Mesenchymal stem cell (in vitro differentiated cells and primary cell): Measurements from ENCODE around the gene SCUBE1.
A peak's percentile ranks its signal among the peaks of the same experiment; 100 is the strongest.

Experiments used
- DNase-seq: peaks from one replicate; pipeline ENCODE4 v3.0.0-alpha.2; 2013
- H2AFZ ChIP-seq: one replicate; pipeline ENCODE4 v1.6.1; 2013; ENCODE audit warnings: low read depth, mild to moderate bottlenecking, control low read depth, inconsistent platforms, low read length, moderate library complexity
- H2AK5ac ChIP-seq: 2 replicates; pipeline ENCODE4 v1.6.1; 2013; ENCODE audit warnings: low read length, moderate library complexity, mild to moderate bottlenecking, inconsistent platforms; ENCODE audit not compliant: severe bottlenecking
- H2BK120ac ChIP-seq: one replicate; pipeline ENCODE4 v1.6.1; 2013; ENCODE audit warnings: low read depth, mild to moderate bottlenecking, inconsistent platforms, low read length, moderate library complexity
- H2BK12ac ChIP-seq, 2 experiments: one replicate each; pipeline ENCODE4 v1.6.1; 2013; ENCODE audit warnings: inconsistent platforms in 2 of 2, low read length in 2 of 2, mild to moderate bottlenecking in 2 of 2, moderate library complexity in 2 of 2, control low read depth in 1 of 2
- H2BK15ac ChIP-seq: one replicate; pipeline ENCODE4 v1.6.1; 2013; ENCODE audit warnings: mild to moderate bottlenecking, low read depth, inconsistent platforms; ENCODE audit not compliant: poor library complexity, severe bottlenecking
- H2BK5ac ChIP-seq: 2 replicates; pipeline ENCODE4 v1.6.1; 2013; ENCODE audit warnings: low read depth, mild to moderate bottlenecking, low read length, control low read depth, inconsistent platforms; ENCODE audit not compliant: poor library complexity, severe bottlenecking
- H3K14ac ChIP-seq, 2 experiments: one replicate each; pipeline ENCODE4 v1.6.1; 2013; ENCODE audit warnings: inconsistent platforms in 2 of 2, low read length in 2 of 2, control low read depth in 1 of 2, mild to moderate bottlenecking in 1 of 2, moderate library complexity in 1 of 2
- H3K18ac ChIP-seq, 2 experiments: one replicate each; pipeline ENCODE4 v1.6.1; 2013; ENCODE audit warnings: inconsistent platforms in 2 of 2, low read length in 2 of 2, control low read depth in 1 of 2, low read depth in 1 of 2, mild to moderate bottlenecking in 1 of 2
- H3K23ac ChIP-seq, 2 experiments: one replicate each; pipeline ENCODE4 v1.6.1; 2013; ENCODE audit warnings: inconsistent platforms in 2 of 2, low read length in 2 of 2, mild to moderate bottlenecking in 2 of 2, moderate library complexity in 2 of 2, control low read depth in 1 of 2
- H3K27ac ChIP-seq: 2 replicates; pipeline ENCODE4 v1.5.1; 2013; ENCODE audit warnings: mild to moderate bottlenecking, moderate library complexity, low read length, control low read depth, inconsistent platforms; ENCODE audit not compliant: poor library complexity, severe bottlenecking
- H3K27me3 ChIP-seq, 2 experiments: 2 replicates each; pipeline versions ENCODE4 v1.6.1 to v1.7.0; 2013; ENCODE audit warnings: low read length in 2 of 2, mild to moderate bottlenecking in 2 of 2, moderate library complexity in 2 of 2, control low read depth in 1 of 2, inconsistent platforms in 1 of 2; ENCODE audit not compliant: control insufficient read depth in 1 of 2, insufficient read depth in 1 of 2
- H3K36me3 ChIP-seq, 2 experiments: 2 replicates each; pipeline versions ENCODE4 v1.6.1 to v1.7.0; 2013; ENCODE audit warnings: low read length in 2 of 2, control low read depth in 1 of 2, inconsistent platforms in 1 of 2, low read depth in 1 of 2, mild to moderate bottlenecking in 1 of 2; ENCODE audit not compliant: insufficient read depth in 2 of 2, control insufficient read depth in 1 of 2
- H3K4ac ChIP-seq, 2 experiments: one replicate each; pipeline ENCODE4 v1.6.1; 2013; ENCODE audit warnings: inconsistent platforms in 2 of 2, low read length in 2 of 2, mild to moderate bottlenecking in 2 of 2, moderate library complexity in 2 of 2, control low read depth in 1 of 2, low read depth in 1 of 2
- H3K4me1 ChIP-seq: 2 replicates; pipeline ENCODE4 v1.6.1; 2013; ENCODE audit warnings: low read depth, low read length, control low read depth; ENCODE audit not compliant: control insufficient read depth, insufficient read depth
- H3K4me2 ChIP-seq: 2 replicates; pipeline ENCODE4 v1.6.1; 2013; ENCODE audit warnings: low read length, mild to moderate bottlenecking, inconsistent platforms; ENCODE audit not compliant: poor library complexity, severe bottlenecking
- H3K4me3 ChIP-seq, 2 experiments: 2 replicates each; pipeline versions ENCODE4 v1.5.1 to v1.7.0; 2013; ENCODE audit warnings: low read length in 2 of 2, mild to moderate bottlenecking in 2 of 2, control low read depth in 1 of 2, low read depth in 1 of 2; ENCODE audit not compliant: insufficient read depth in 1 of 2
- H3K79me1 ChIP-seq: replicated peaks from 2 replicates; pipeline ENCODE4 v1.6.1; 2013; ENCODE audit warnings: mild to moderate bottlenecking, control low read depth, low read length, inconsistent platforms; ENCODE audit not compliant: poor library complexity, severe bottlenecking
- H3K9ac ChIP-seq: 2 replicates; pipeline ENCODE4 v1.7.0; 2013; ENCODE audit warnings: mild to moderate bottlenecking, low read length, moderate library complexity
- H3K9me3 ChIP-seq: 2 replicates; pipeline ENCODE4 v1.7.0; 2013; ENCODE audit warnings: mild to moderate bottlenecking, low read length; ENCODE audit not compliant: control insufficient read depth
- H4K8ac ChIP-seq: one replicate; pipeline ENCODE4 v1.6.1; 2013; ENCODE audit warnings: inconsistent platforms, mild to moderate bottlenecking, low read length, moderate library complexity
- H4K91ac ChIP-seq: one replicate; pipeline ENCODE4 v1.6.1; 2013; ENCODE audit warnings: mild to moderate bottlenecking, low read length, inconsistent platforms
- WGBS: methylation state at CpG from one replicate; pipeline ENCODE4 v1.1.7; 2013; ENCODE audit warnings: mixed read lengths; 5-methylcytosine and 5-hydroxymethylcytosine counted together

Gene SCUBE1

DNA sequence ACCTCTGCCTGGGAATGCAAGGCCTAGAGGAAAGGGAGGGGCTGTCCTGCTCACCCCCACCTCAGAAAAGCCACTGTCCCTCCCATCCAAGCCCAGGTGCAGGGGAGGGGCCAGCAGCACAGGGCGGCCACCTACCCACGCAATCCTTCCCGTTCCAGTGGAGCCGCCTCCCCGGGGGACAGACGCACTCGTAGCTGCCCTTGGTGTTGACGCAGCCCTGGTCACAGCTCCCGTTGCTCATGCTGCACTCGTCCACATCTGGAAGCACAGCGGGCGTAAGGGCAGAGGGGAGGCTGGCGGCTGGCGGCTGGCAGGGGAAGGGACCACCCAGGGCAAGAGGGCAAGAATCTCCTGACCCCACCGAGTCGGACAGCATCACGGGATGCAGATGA lies 115.9 kb downstream of the SCUBE1 start:
- H2BK12ac ChIP-seq: no peak overlapping the region
- no peak overlapping the region for H4K8ac ChIP-seq
- H3K18ac ChIP-seq: no peak overlapping the region
- H2AFZ ChIP-seq: no peak overlapping the region
- no peak overlapping the region for H2AK5ac ChIP-seq
- H3K79me1 ChIP-seq: no peaks in the 10 kb centered on the region
- peaks cover 35 to 86% of the 10 kb centered on the region in 2 experiments for H3K27me3 ChIP-seq
- H3K36me3 ChIP-seq: no peaks in the 10 kb centered on the region
- H2BK5ac ChIP-seq: no peak overlapping the region
- H3K4me2 ChIP-seq: no peak overlapping the region
- H3K4me3 ChIP-seq: no peak overlapping the region
- no peak overlapping the region for H3K27ac ChIP-seq
- WGBS: 82% methylated on average over 17 of the region's 17 CpGs
- H3K9me3 ChIP-seq: no peaks in the 10 kb centered on the region
- peaks cover 18% of the 10 kb centered on the region for H3K4me1 ChIP-seq
- no peak overlapping the region for H3K9ac ChIP-seq
- H3K14ac ChIP-seq: no peak overlapping the region
- H3K23ac ChIP-seq: no peak overlapping the region
- H3K4ac ChIP-seq: no peak overlapping the region
- H4K91ac ChIP-seq: no peak overlapping the region
- no peak overlapping the region for H2BK15ac ChIP-seq
- no peak for DNase-seq
- H2BK120ac ChIP-seq: no peak overlapping the region

DNA sequence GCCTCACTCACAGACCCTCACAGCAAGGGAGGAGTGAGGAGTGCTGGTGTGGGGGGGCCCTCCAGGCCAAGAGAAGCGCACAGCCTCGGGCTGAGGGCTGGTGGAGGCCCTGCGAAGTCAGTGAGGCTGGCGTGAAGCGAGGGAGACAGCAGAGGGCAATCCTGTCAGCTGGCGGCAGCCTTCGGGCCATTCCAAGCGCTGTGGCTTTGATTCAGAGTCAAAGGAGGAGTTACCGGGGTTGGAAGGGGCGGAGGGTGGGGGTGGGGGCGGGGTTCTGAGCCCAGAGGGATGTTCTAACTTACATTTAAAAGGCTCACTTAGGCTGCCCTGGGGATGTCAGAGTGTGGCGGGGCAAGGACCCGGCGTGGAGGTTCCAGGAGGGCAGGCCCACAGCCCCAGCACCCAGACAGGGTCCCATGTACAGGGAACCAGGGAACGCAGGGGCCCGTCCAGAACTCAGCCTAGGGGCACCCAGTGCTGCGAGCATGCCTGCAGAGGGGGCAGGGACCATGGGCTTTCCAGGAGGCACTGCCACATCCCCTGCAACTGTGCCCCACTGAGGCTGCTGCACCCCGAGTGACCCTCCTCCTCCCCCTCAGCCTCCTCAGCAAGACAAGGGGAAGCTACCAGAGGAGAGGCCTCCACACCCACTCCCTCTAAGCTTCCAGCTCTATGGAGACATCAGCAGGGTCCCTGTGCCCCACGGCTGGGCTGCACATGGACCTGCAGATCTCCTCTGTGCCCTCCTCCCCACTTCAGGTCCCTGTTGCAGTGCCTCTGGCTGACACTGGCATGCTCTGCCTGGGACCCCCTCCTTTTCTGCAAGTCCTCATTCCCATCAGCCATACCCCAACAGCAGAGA lies 116.6 kb downstream of the SCUBE1 start:
- peak overlapping the region in 1 of 2 experiments; percentile 35 for H3K18ac ChIP-seq
- WGBS: 22% methylated on average over 16 of the region's 19 CpGs
- no peaks in the 10 kb centered on the region for H3K79me1 ChIP-seq
- no peak overlapping the region for H3K4me2 ChIP-seq
- no peak overlapping the region for H3K27ac ChIP-seq
- no peak overlapping the region for H2BK5ac ChIP-seq
- no peaks in the 10 kb centered on the region for H3K36me3 ChIP-seq
- H3K27me3 ChIP-seq: peaks cover 28 to 82% of the 10 kb centered on the region in 2 experiments
- no peak overlapping the region for H3K23ac ChIP-seq
- H4K91ac ChIP-seq: no peak overlapping the region
- H3K4me1 ChIP-seq: peaks cover 17% of the 10 kb centered on the region
- no peak overlapping the region for H2BK120ac ChIP-seq
- no peaks in the 10 kb centered on the region for H3K9me3 ChIP-seq
- peak; percentile 56 for DNase-seq
- no peak overlapping the region for H3K4ac ChIP-seq
- H4K8ac ChIP-seq: no peak overlapping the region
- no peak overlapping the region for H3K4me3 ChIP-seq
- no peak overlapping the region for H2BK15ac ChIP-seq
- no peak overlapping the region for H2AK5ac ChIP-seq
- H3K14ac ChIP-seq: peak overlapping the region in 1 of 2 experiments; percentile 64
- H2BK12ac ChIP-seq: no peak overlapping the region
- no peak overlapping the region for H3K9ac ChIP-seq
- H2AFZ ChIP-seq: no peak overlapping the region

DNA sequence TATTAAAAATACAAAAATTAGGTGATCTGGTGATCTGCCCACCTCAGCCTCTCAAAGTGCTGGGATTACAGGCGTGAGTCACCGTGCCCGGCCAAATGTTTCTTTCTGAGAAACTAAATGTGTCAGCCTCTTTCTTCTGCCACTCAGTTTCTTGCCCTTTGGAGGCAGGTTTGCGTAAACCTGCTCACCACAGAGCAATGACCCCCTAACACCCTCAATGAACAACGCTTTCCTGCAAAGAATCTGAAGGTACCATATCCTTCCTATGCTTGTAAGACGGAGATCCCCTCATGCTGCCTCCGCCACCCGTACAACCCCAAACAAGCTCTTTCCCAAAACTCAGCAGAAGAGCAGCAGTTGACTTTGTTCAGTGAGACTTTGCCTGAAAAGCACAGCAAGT lies 117.6 kb downstream of the SCUBE1 start:
- Histone ChIP-seq H3K4me2 (no peak overlapping the region), H3K9me3 (no peaks in the 10 kb centered on the region), H3K36me3 (no peaks in the 10 kb centered on the region), H2BK12ac (no peak overlapping the region), H3K4me1 (peaks cover 12% of the 10 kb centered on the region), H3K9ac (no peak overlapping the region), H3K14ac (no peak overlapping the region), H4K8ac (no peak overlapping the region), H3K79me1 (no peaks in the 10 kb centered on the region), H3K4ac (no peak overlapping the region), H3K18ac (no peak overlapping the region), H2BK15ac (no peak overlapping the region), H3K27me3 (peaks cover 27 to 79% of the 10 kb centered on the region in 2 experiments), H2BK120ac (no peak overlapping the region), H2AFZ (no peak overlapping the region), H3K4me3 (no peak overlapping the region), H4K91ac (no peak overlapping the region), H2BK5ac (no peak overlapping the region), H3K27ac (no peak overlapping the region), H3K23ac (peak overlapping the region in 1 of 2 experiments; percentile 83), H2AK5ac (no peak overlapping the region)
- 89% methylated on average over 8 of the region's 8 CpGs for WGBS
- peak; percentile 6 for DNase-seq

DNA sequence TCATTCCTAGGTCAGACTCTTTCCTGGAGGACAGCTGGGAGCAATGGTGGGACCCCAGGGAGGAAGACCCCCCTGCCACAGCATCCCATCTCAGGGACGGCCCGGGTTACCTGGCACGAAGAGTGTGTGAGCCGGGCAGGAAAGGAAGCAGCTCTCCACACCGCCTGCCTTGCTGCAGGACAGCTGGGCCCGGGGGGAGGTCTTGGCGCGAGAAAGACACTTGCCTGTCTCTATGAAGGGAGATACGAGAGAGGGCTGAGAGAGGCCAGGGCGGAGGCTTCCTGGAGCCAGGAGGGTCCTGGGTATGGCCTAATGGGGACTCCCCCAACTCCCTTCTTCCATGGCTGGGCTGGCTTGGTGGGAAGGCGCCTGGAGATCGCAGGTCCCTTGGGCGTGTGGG lies 120.2 kb downstream of the SCUBE1 start:
- H3K18ac ChIP-seq: no peak overlapping the region
- no peaks in the 10 kb centered on the region for H3K9me3 ChIP-seq
- H3K4me1 ChIP-seq: peaks cover 12% of the 10 kb centered on the region
- H2BK5ac ChIP-seq: no peak overlapping the region
- no peak overlapping the region for H4K91ac ChIP-seq
- no peak overlapping the region for H3K14ac ChIP-seq
- no peak overlapping the region for H3K4me3 ChIP-seq
- H3K27me3 ChIP-seq: peaks cover 25 to 73% of the 10 kb centered on the region in 2 experiments
- H3K23ac ChIP-seq: no peak overlapping the region
- no peak overlapping the region for H3K9ac ChIP-seq
- H3K79me1 ChIP-seq: no peaks in the 10 kb centered on the region
- H2BK12ac ChIP-seq: no peak overlapping the region
- H3K27ac ChIP-seq: no peak overlapping the region
- no peak for DNase-seq
- no peak overlapping the region for H2BK15ac ChIP-seq
- no peak overlapping the region for H2BK120ac ChIP-seq
- 87% methylated on average over 12 of the region's 13 CpGs for WGBS
- H2AFZ ChIP-seq: no peak overlapping the region
- no peak overlapping the region for H3K4ac ChIP-seq
- no peaks in the 10 kb centered on the region for H3K36me3 ChIP-seq
- no peak overlapping the region for H3K4me2 ChIP-seq
- H4K8ac ChIP-seq: no peak overlapping the region
- H2AK5ac ChIP-seq: no peak overlapping the region
